ENCODE data around the gene SUPT3H.

DNA sequence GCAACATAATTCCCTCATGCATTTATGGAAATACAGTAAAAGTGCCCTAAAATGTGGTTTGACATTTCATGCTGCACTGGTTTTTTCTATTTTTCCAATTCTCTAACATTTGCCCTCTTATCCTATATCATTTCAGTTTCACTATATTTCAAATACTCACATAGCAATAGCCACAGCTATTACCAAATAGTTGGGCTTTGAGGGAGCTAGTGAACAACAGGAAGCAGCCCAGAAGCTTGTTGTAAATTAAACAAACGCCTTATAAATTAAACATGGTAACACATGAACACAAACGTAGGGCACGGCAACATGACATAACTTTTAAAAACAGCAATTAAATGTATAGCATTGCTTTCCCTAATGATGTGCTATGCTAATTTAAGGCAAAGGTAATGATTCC lies 521.3 kb downstream of the SUPT3H start:
- TF ChIP-seq, protein P1, sequence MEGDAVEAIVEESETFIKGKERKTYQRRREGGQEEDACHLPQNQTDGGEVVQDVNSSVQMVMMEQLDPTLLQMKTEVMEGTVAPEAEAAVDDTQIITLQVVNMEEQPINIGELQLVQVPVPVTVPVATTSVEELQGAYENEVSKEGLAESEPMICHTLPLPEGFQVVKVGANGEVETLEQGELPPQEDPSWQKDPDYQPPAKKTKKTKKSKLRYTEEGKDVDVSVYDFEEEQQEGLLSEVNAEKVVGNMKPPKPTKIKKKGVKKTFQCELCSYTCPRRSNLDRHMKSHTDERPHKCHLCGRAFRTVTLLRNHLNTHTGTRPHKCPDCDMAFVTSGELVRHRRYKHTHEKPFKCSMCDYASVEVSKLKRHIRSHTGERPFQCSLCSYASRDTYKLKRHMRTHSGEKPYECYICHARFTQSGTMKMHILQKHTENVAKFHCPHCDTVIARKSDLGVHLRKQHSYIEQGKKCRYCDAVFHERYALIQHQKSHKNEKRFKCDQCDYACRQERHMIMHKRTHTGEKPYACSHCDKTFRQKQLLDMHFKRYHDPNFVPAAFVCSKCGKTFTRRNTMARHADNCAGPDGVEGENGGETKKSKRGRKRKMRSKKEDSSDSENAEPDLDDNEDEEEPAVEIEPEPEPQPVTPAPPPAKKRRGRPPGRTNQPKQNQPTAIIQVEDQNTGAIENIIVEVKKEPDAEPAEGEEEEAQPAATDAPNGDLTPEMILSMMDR (optimal IDR thresholded peaks at IDR 0.05 in 1 of 3, IDR thresholded peaks at IDR 0.05 in 1 of 3, conservative IDR thresholded peaks at IDR 0.05 in 1 of 3; ENCODE audit: extremely low read depth in 1 of 3, insufficient read depth in 2 of 3, low read length in 3 of 3), result no peak
- TF ChIP-seq EZH2 (IDR thresholded peaks at IDR 0.05; ENCODE audit: low read length), result no peak
